GM23248 (cell line): ENCODE data around the gene CELSR3. TPM values are rescaled to one million over a fixed set of nuclear protein-coding genes. Genes with fewer than 3 reads are reported as not detected.

Source experiments
- DNase-seq: peaks from one replicate; pipeline ENCODE4 v3.0.0-alpha.2; 2015
- H2AFZ ChIP-seq: fragments of 200-600 bp; sonication (generic); 2 replicates; pipeline ENCODE4 v1.6.1; 2016; ENCODE audit warnings: antibody characterized with exemption
- H3F3A ChIP-seq: fragments of 200-600 bp; sonication (generic); 2 replicates; pipeline ENCODE4 v1.6.1; 2016; ENCODE audit warnings: mild to moderate bottlenecking, antibody characterized with exemption, mixed run types; ENCODE audit not compliant: insufficient read depth
- H3K27ac ChIP-seq: fragments of 200-600 bp; sonication (generic); 2 replicates; pipeline ENCODE4 v1.5.1; 2016; ENCODE audit warnings: mild to moderate bottlenecking
- H3K27me3 ChIP-seq: fragments of 200-600 bp; sonication (generic); replicated peaks from 2 replicates; pipeline ENCODE4 v1.6.1; 2016; ENCODE audit warnings: mild to moderate bottlenecking; ENCODE audit not compliant: insufficient read depth
- H3K36me3 ChIP-seq: fragments of 200-600 bp; sonication (generic); 2 replicates; pipeline ENCODE4 v1.6.1; 2016; ENCODE audit warnings: low read depth, mild to moderate bottlenecking
- H3K4me1 ChIP-seq: fragments of 200-600 bp; sonication (generic); 2 replicates; pipeline ENCODE4 v1.6.1; 2016; ENCODE audit warnings: mild to moderate bottlenecking; ENCODE audit not compliant: insufficient read depth
- H3K4me2 ChIP-seq: fragments of 200-600 bp; sonication (generic); one replicate; pipeline ENCODE4 v1.6.1; 2016; ENCODE audit warnings: mild to moderate bottlenecking; ENCODE audit not compliant: unreplicated experiment
- H3K4me3 ChIP-seq: fragments of 200-600 bp; sonication (generic); 2 replicates; pipeline ENCODE4 v1.5.1; 2016; ENCODE audit warnings: mild to moderate bottlenecking
- H3K79me2 ChIP-seq: fragments of 200-600 bp; sonication (generic); 2 replicates; pipeline ENCODE4 v1.6.1; 2016; ENCODE audit warnings: mild to moderate bottlenecking; ENCODE audit not compliant: insufficient read depth
- H3K9ac ChIP-seq: fragments of 200-600 bp; sonication (generic); 2 replicates; pipeline ENCODE4 v1.6.1; 2016; ENCODE audit warnings: mild to moderate bottlenecking
- H3K9me2 ChIP-seq: fragments of 200-600 bp; sonication (generic); 2 replicates; pipeline ENCODE4 v1.6.1; 2016; ENCODE audit warnings: mixed run types, mild to moderate bottlenecking, moderate library complexity; ENCODE audit not compliant: insufficient read depth
- H3K9me3 ChIP-seq: fragments of 200-600 bp; sonication (generic); one replicate; pipeline ENCODE4 v1.6.1; 2017; ENCODE audit warnings: low read depth
- H4K20me1 ChIP-seq: fragments of 200-600 bp; sonication (generic); 2 replicates; pipeline ENCODE4 v1.6.0; 2016; ENCODE audit not compliant: insufficient read depth
- EZH2 ChIP-seq: fragments of 200-600 bp; sonication (generic); IDR thresholded peaks from 2 replicates; pipeline ENCODE4 v1.6.1; 2018; ENCODE audit warnings: antibody characterized with exemption, mild to moderate bottlenecking; ENCODE audit not compliant: insufficient read depth, poor library complexity, severe bottlenecking
- EZH2phosphoT487 ChIP-seq: fragments of 200-600 bp; sonication (generic); IDR thresholded peaks from 2 replicates; pipeline ENCODE4 v1.6.1; 2018; ENCODE audit warnings: antibody characterized with exemption, moderate library complexity, mild to moderate bottlenecking, low read depth; ENCODE audit not compliant: insufficient read depth
- WGBS, 2 experiments: methylation state at CpG; one replicate each; pipeline ENCODE4 v1.1.6; 2015 to 2017; ENCODE audit warnings: low lambda C conversion rate in 2 of 2, low coverage in 1 of 2; ENCODE audit errors: missing lambda C conversion rate in 2 of 2; 5-methylcytosine and 5-hydroxymethylcytosine counted together
- in situ Hi-C: fragments of 300-500 bp; cut with MboI; formaldehyde crosslinking; loops from 2 replicates; pipeline ENCODE4 v1.15.0; 2020
- polyA plus RNA-seq: library from polyadenylated mRNA; unstranded; fragments of >200 nt; fragmentation: Nextera tagmentation; extraction: Ambion mirVana; gene quantifications from 2 replicates; pipeline ENCODE4 v1.2.1, GENCODE V29; 2016
- total RNA-seq: library from RNA; depleted of rRNA; stranded (reverse); fragments of >200 nt; shearing (Covaris generic); gene quantifications from 2 replicates; pipeline ENCODE4 v1.2.3, GENCODE V29; 2014

CELSR3 gene
- total and polyA plus RNA-seq, 2 experiments from 2014 or later: 0.40 to 1.4 TPM

DNA sequence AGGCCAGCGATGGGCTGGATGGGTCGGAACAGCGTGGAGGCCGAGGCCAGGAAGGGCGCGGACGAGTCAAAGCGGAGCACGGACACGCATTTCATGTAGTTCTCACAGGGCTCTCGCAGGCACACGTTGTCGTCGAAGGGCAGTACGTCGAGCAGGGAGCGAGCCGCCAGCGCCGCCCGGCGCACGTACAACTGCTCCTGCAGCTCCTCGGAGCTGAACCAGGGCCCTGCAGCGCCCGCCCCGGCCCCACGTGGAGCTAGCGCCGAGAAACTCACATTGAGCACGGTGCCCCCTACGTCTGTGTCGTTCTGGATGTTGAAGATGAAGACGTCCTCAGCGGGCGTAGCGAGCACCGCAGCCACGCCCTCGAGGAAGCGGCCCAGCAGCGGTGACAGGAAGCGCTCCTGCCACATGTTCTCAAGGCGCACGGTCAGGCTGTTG lies 5.8 kb downstream of the CELSR3 start:
- no peaks in the 10 kb centered on the region for H3K4me1 ChIP-seq
- H3K9me3 ChIP-seq: no peaks in the 10 kb centered on the region
- DNase-seq: no peak
- peak overlapping the region; percentile 16 for H3K4me2 ChIP-seq
- no peak overlapping the region for H3K9ac ChIP-seq
- 80 to 85% methylated on average over 35 to 44 of the region's 45 CpGs for WGBS, 2 experiments
- no peaks in the 10 kb centered on the region for H3F3A ChIP-seq
- H3K27me3 ChIP-seq: no peaks in the 10 kb centered on the region
- TF ChIP-seq EZH2phosphoT487: no peak
- TF ChIP-seq EZH2: no peak
- no peaks in the 10 kb centered on the region for H3K36me3 ChIP-seq
- no peaks in the 10 kb centered on the region for H3K79me2 ChIP-seq
- no peaks in the 10 kb centered on the region for H4K20me1 ChIP-seq
- peak overlapping the region; percentile 34; the same call in 1 of the 2 replicates for H2AFZ ChIP-seq
- no peak overlapping the region for H3K27ac ChIP-seq
- in situ Hi-C loops: no loop called here
- H3K9me2 ChIP-seq: no peaks in the 10 kb centered on the region
- H3K4me3 ChIP-seq: 0 out of 2 replicates have a peak overlapping the region, but pooled peaks have one; percentile 58

DNA sequence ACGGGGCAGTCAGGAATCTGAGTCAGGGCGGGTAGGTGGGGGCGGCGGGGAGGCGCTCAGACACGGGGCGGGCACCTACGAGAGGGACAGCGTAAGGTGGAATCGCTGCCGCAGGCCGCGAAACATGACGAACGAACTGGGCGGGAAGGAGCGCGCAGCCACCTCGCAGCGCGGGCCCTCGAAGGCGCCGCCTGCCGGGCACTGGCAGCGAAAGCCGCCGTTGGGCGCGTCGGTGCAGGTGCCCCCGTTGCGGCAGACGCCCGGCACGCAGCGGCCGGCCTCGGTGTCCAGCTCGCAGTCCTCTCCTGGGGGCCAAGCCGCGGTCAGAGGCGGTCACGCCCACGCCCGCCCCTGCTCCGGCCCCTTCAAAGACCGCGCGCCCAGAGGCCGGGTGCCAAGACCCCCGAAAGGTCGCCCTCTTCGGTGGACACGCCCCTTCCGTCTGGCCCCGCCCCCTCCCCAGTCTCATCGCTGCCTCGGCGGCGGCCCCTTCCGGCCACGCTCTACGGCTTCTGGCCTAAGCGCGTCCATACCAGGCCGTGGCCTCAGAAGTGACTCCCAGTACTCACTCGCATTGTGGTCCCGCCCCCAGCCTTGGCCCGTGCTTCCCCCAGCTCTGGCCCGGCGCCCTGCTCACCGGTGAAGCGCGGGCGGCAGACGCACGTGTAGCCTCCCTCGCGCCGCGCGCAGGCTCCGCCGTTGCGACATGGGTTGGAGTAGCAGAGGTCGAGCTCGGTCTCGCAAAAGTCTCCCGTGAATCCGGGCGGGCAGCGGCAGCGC lies 6.4 kb downstream of the CELSR3 start:
- in situ Hi-C loops: no loop called here
- 16 to 18% methylated on average over 46 to 57 of the region's 94 CpGs for WGBS, 2 experiments
- peak overlapping the region; percentile 16 for H3K4me2 ChIP-seq
- no peak overlapping the region for H3K27ac ChIP-seq
- no peaks in the 10 kb centered on the region for H3K27me3 ChIP-seq
- no peaks in the 10 kb centered on the region for H3K9me3 ChIP-seq
- H3K4me1 ChIP-seq: no peaks in the 10 kb centered on the region
- H3K9ac ChIP-seq: no peak overlapping the region
- no peaks in the 10 kb centered on the region for H3K36me3 ChIP-seq
- H4K20me1 ChIP-seq: no peaks in the 10 kb centered on the region
- H3K4me3 ChIP-seq: peak overlapping the region; percentile 58
- no peaks in the 10 kb centered on the region for H3K79me2 ChIP-seq
- no peaks in the 10 kb centered on the region for H3K9me2 ChIP-seq
- DNase-seq: peak; percentile 89
- H3F3A ChIP-seq: no peaks in the 10 kb centered on the region
- TF ChIP-seq EZH2 (no peak), EZH2phosphoT487 (no peak)
- peak overlapping the region; percentile 34; the same call in 1 of the 2 replicates for H2AFZ ChIP-seq

- H4K20me1 ChIP-seq: no peaks in the 10 kb centered on the region
- H3K27me3 ChIP-seq: no peaks in the 10 kb centered on the region
- in situ Hi-C loops: no loop called here
- H3K9me3 ChIP-seq: no peaks in the 10 kb centered on the region
- 0 out of 2 replicates have a peak overlapping the region, but pooled peaks have one; percentile 34 for H2AFZ ChIP-seq
- H3K9ac ChIP-seq: no peak overlapping the region
- no peak for TF ChIP-seq EZH2
- no peak for TF ChIP-seq EZH2phosphoT487
- H3K36me3 ChIP-seq: no peaks in the 10 kb centered on the region
- 17 to 18% methylated on average over 17 to 30 of the region's 30 CpGs for WGBS, 2 experiments
- H3K4me1 ChIP-seq: no peaks in the 10 kb centered on the region
- peak; percentile 18 for DNase-seq
- peak overlapping the region; percentile 58 for H3K4me3 ChIP-seq
- no peak overlapping the region for H3K27ac ChIP-seq
- H3K4me2 ChIP-seq: peak overlapping the region; percentile 16
- H3K79me2 ChIP-seq: no peaks in the 10 kb centered on the region
- no peaks in the 10 kb centered on the region for H3F3A ChIP-seq
- no peaks in the 10 kb centered on the region for H3K9me2 ChIP-seq
Observed at GRCh38 chr3:48655606-48656005, 7.1 kb downstream of the CELSR3 start.

- Histone ChIP-seq H3K9me2 (no peaks in the 10 kb centered on the region), H3K27me3 (no peaks in the 10 kb centered on the region), H3F3A (no peaks in the 10 kb centered on the region), H2AFZ (no peak overlapping the region), H3K9me3 (no peaks in the 10 kb centered on the region), H3K79me2 (no peaks in the 10 kb centered on the region), H3K27ac (no peak overlapping the region), H3K36me3 (no peaks in the 10 kb centered on the region), H4K20me1 (no peaks in the 10 kb centered on the region), H3K4me2 (no peak overlapping the region), H3K4me1 (no peaks in the 10 kb centered on the region), H3K9ac (no peak overlapping the region), H3K4me3 (no peak overlapping the region)
- 77 to 82% methylated on average over 11 to 12 of the region's 12 CpGs for WGBS, 2 experiments
- no peak for DNase-seq
- TF ChIP-seq EZH2 (no peak), EZH2phosphoT487 (no peak)
- in situ Hi-C loops: no loop called here
Observed at GRCh38 chr3:48655063-48655462, 7.6 kb downstream of the CELSR3 start.
